Measurements from ENCODE around the gene RCSD1. TPM values are rescaled to one million over a fixed set of nuclear protein-coding genes. Genes with fewer than 3 reads are reported as not detected.

Gene RCSD1, protein sequence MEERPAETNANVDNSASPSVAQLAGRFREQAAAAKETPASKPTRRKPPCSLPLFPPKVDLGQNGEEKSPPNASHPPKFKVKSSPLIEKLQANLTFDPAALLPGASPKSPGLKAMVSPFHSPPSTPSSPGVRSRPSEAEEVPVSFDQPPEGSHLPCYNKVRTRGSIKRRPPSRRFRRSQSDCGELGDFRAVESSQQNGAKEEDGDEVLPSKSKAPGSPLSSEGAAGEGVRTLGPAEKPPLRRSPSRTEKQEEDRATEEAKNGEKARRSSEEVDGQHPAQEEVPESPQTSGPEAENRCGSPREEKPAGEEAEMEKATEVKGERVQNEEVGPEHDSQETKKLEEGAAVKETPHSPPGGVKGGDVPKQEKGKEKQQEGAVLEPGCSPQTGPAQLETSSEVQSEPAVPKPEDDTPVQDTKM
- 0.65 and 0.96 TPM in 2 replicates for total RNA-seq

DNA sequence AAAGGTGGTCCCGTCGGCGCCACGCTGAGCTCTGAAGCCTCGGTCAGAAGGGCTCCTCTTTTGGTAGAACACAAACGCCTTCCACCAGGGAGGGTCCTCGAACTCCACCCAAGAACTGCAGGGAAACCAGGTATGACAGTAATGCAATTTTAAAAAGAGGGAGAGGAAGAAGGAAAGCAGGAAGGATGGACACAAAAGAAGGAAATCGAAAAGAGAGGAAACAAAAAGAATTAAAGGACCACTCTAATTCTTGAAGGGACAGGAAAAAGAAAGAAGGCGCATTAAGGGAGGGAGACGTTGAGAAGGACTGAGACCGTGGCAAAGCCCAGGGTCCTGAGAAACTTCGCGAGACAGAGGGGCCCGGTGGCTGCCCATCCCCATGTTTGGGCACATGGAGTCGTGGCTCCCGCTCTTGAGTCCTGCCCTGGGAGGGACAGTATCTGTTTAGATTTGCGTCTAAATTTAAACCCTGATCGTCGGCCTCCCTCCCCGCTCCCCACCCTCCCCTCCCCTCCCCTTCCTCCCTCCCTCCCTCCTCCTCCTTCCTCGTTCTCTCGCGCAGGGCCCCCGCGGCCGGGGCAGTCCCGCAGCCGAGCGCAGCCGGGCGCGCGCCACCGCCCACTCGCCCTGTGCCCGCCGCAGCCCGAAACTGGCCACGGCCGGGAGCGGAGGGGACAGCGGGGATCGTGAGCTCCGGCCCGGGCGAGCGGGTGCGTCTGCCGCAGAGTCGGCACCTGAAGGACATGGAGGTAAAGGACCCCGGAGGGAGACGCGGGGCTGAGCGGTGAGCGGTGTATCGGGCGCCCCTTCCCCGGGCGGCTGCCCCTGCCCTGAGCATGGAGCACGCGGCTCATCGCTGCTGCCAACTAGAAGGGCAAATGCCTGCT is at the start of gene RCSD1:
RCSD1 (plus strand) TSS at position 552 of the 887 bp plus-strand sequence; CDS start at position 744, 192 bp downstream.

GRCh38 chr1:167721617-167722151 is 91.7 kb downstream of the RCSD1 start, which contains the start of gene MPZL1:
Gene MPZL1, plus strand, starts transcription at chr1:167721982. Its CDS starts 170 bp downstream, at chr1:167722152.

Other genes with a start within 250 kb of the RCSD1 start
- gene CD247, start 111.7 kb upstream of the RCSD1 start, total RNA-seq: not detected in 2 replicates
- 27.1 and 29.8 TPM in 2 replicates for gene CREG1, start 76.5 kb upstream of the RCSD1 start, total RNA-seq
- gene MPZL1, start 91.8 kb downstream of the RCSD1 start, total RNA-seq: 142 and 170 TPM in 2 replicates